KMS-11 (cell line): ENCODE data around the gene CA11.

Source experiments
- H2AFZ ChIP-seq: fragments of 200-600 bp; sonication (generic); 2 replicates; pipeline ENCODE4 v1.6.1; 2016; ENCODE audit warnings: antibody characterized with exemption, mixed run types, low read depth
- H3K27ac ChIP-seq: fragments of 200-600 bp; sonication (generic); 2 replicates; pipeline ENCODE4 v1.6.1; 2016; ENCODE audit warnings: mild to moderate bottlenecking, mixed run types
- H3K27me3 ChIP-seq: fragments of 200-600 bp; sonication (generic); 2 replicates; pipeline ENCODE4 v1.6.1; 2017; ENCODE audit warnings: mild to moderate bottlenecking, low read depth, mixed run types, moderate library complexity; ENCODE audit not compliant: insufficient read depth
- H3K36me3 ChIP-seq: fragments of 200-600 bp; sonication (generic); 2 replicates; pipeline ENCODE4 v1.6.1; 2017; ENCODE audit warnings: mild to moderate bottlenecking, mixed run types; ENCODE audit not compliant: insufficient read depth
- H3K4me1 ChIP-seq: fragments of 200-600 bp; sonication (generic); 2 replicates; pipeline ENCODE4 v1.6.1; 2016; ENCODE audit warnings: mild to moderate bottlenecking, low read depth, mixed run types; ENCODE audit not compliant: poor library complexity, severe bottlenecking
- H3K4me2 ChIP-seq: fragments of 200-600 bp; sonication (generic); 2 replicates; pipeline ENCODE4 v1.7.0; 2016; ENCODE audit warnings: mild to moderate bottlenecking, mixed run types
- H3K4me3 ChIP-seq: fragments of 200-600 bp; sonication (generic); IDR thresholded peaks from 2 replicates; pipeline ENCODE4 v1.6.1; 2017; ENCODE audit warnings: low read depth, low read length, mixed read lengths; ENCODE audit not compliant: insufficient read depth
- H3K79me2 ChIP-seq: fragments of 200-600 bp; sonication (generic); 2 replicates; pipeline ENCODE4 v1.6.1; 2016; ENCODE audit warnings: low read depth, mixed run types; ENCODE audit not compliant: insufficient read depth
- H3K9ac ChIP-seq: fragments of 200-600 bp; sonication (generic); 2 replicates; pipeline ENCODE4 v1.6.1; 2016; ENCODE audit warnings: mild to moderate bottlenecking, mixed run types
- H4K20me1 ChIP-seq: fragments of 200-600 bp; sonication (generic); 2 replicates; pipeline ENCODE4 v1.6.1; 2016; ENCODE audit warnings: mild to moderate bottlenecking, mixed run types; ENCODE audit not compliant: insufficient read depth
- CTCF ChIP-seq: fragments of 200-600 bp; sonication (generic); conservative IDR thresholded peaks from 2 replicates; pipeline ENCODE4 v1.6.1; 2017; ENCODE audit warnings: low read depth, mild to moderate bottlenecking, antibody characterized with exemption, low read length, moderate library complexity, mixed read lengths

Gene CA11

GRCh38 chr19:48591021-48591420 lies 55.0 kb downstream of the CA11 start:
- Histone ChIP-seq H3K4me2 (no peak overlapping the region), H3K79me2 (no peaks in the 10 kb centered on the region), H3K27me3 (peaks cover 85% of the 10 kb centered on the region), H4K20me1 (no peaks in the 10 kb centered on the region), H3K36me3 (no peaks in the 10 kb centered on the region), H2AFZ (no peak overlapping the region), H3K27ac (no peak overlapping the region), H3K9ac (no peak overlapping the region), H3K4me1 (peaks cover 3% of the 10 kb centered on the region), H3K4me3 (no peak overlapping the region)
- TF ChIP-seq CTCF = no peak

GRCh38 chr19:48588670-48589401 lies 57.2 kb downstream of the CA11 start:
- Histone ChIP-seq H3K9ac (no peak overlapping the region), H3K4me1 (peaks cover 7% of the 10 kb centered on the region), H3K36me3 (no peaks in the 10 kb centered on the region), H4K20me1 (no peaks in the 10 kb centered on the region), H3K27me3 (peaks cover 85% of the 10 kb centered on the region), H2AFZ (peak overlapping the region; percentile 66; the same call in 1 of the 2 replicates), H3K27ac (no peak overlapping the region), H3K4me2 (peak overlapping the region; percentile 60), H3K4me3 (no peak overlapping the region), H3K79me2 (no peaks in the 10 kb centered on the region)
- peak; percentile 87 for TF ChIP-seq CTCF
